IMR-90 (cell line): ENCODE data around the gene PID1. TPM values are rescaled to one million over a fixed set of nuclear protein-coding genes. Genes with fewer than 3 reads are reported as not detected.

Experiments used
- ATAC-seq: fragments of 200-7000 bp; cut with Tn5 transposase; 2 replicates; pipeline ENCODE4 v1.9.1; 2020; ENCODE audit warnings: low read depth, mild to moderate bottlenecking, moderate library complexity
- BruUV-seq: library from RNA; stranded (reverse); fragments of 400-500 nt; replicated peaks from 2 replicates; lab custom pipeline; 2021; lab: Mats Ljungman, UMichigan
- CTCF ChIA-PET: fragments of 300-600 bp; formaldehyde crosslinking; extraction: SDS; loops from one replicate; lab custom pipeline; 2021; ENCODE audit warnings: antibody characterized with exemption; lab: Yijun Ruan, JAX
- POLR2A ChIA-PET: fragments of 300-600 bp; sonication (Branson Sonifier 250); formaldehyde crosslinking; loops from one replicate; lab custom pipeline; 2022; ENCODE audit warnings: antibody characterized with exemption; ENCODE audit not compliant: unreplicated experiment; lab: Charles Lee
- DNase-seq: peaks from one replicate; pipeline ENCODE4 v3.0.0; 2013
- H2AFZ ChIP-seq: replicated peaks from 2 replicates; pipeline ENCODE3; 2013; ENCODE audit warnings: low read length, mild to moderate bottlenecking; ENCODE audit not compliant: poor library complexity
- H2AK5ac ChIP-seq: 2 replicates; pipeline ENCODE4 v1.6.1; 2013; ENCODE audit warnings: low read depth, low read length, inconsistent platforms
- H2AK9ac ChIP-seq: replicated peaks from 2 replicates; pipeline ENCODE3; 2013; ENCODE audit warnings: mild to moderate bottlenecking, low read depth, low read length, moderate library complexity; ENCODE audit not compliant: poor library complexity
- H2BK120ac ChIP-seq: 2 replicates; pipeline ENCODE4 v1.6.1; 2013; ENCODE audit warnings: low read depth, low read length, inconsistent platforms
- H2BK15ac ChIP-seq: 3 replicates; pipeline ENCODE4 v1.6.1; 2013; ENCODE audit warnings: low read depth, low read length, inconsistent platforms
- H2BK20ac ChIP-seq: 2 replicates; pipeline ENCODE4 v1.6.1; 2013; ENCODE audit warnings: low read depth, mild to moderate bottlenecking, inconsistent platforms, low read length, moderate library complexity
- H2BK5ac ChIP-seq: 2 replicates; pipeline ENCODE4 v1.6.1; 2013; ENCODE audit warnings: mild to moderate bottlenecking, low read depth, low read length, inconsistent platforms; ENCODE audit not compliant: poor library complexity, severe bottlenecking
- H3K14ac ChIP-seq: replicated peaks from 2 replicates; pipeline ENCODE4 v1.6.1; 2013; ENCODE audit warnings: low read depth, low read length, inconsistent platforms
- H3K18ac ChIP-seq: 2 replicates; pipeline ENCODE4 v1.6.1; 2013; ENCODE audit warnings: low read depth, low read length, control low read depth
- H3K23ac ChIP-seq: 2 replicates; pipeline ENCODE4 v1.6.1; 2013; ENCODE audit warnings: low read depth, low read length, inconsistent platforms
- H3K27ac ChIP-seq: 2 replicates; pipeline ENCODE4 v1.5.1; 2013; ENCODE audit warnings: mild to moderate bottlenecking, control low read depth, low read length; ENCODE audit not compliant: insufficient read depth
- H3K27me3 ChIP-seq: 2 replicates; pipeline ENCODE4 v1.6.1; 2013; ENCODE audit warnings: low read length; ENCODE audit not compliant: control insufficient read depth, insufficient read depth
- H3K36me3 ChIP-seq: 2 replicates; pipeline ENCODE4 v1.6.1; 2013; ENCODE audit warnings: low read length, mixed read lengths; ENCODE audit not compliant: control insufficient read depth, insufficient read depth
- H3K4ac ChIP-seq: 2 replicates; pipeline ENCODE4 v1.6.1; 2013; ENCODE audit warnings: low read depth, low read length, inconsistent platforms
- H3K4me1 ChIP-seq: 2 replicates; pipeline ENCODE4 v1.6.1; 2013; ENCODE audit warnings: low read length, mixed read lengths; ENCODE audit not compliant: control insufficient read depth, insufficient read depth
- H3K4me2 ChIP-seq: 2 replicates; pipeline ENCODE4 v1.6.1; 2013; ENCODE audit warnings: low read depth, mild to moderate bottlenecking, control low read depth, low read length, moderate library complexity
- H3K4me3 ChIP-seq: 2 replicates; pipeline ENCODE4 v1.5.1; 2013; ENCODE audit warnings: low read depth, mild to moderate bottlenecking, control low read depth, low read length, moderate library complexity; ENCODE audit not compliant: insufficient read depth
- H3K56ac ChIP-seq: 2 replicates; pipeline ENCODE4 v1.6.1; 2013; ENCODE audit warnings: low read length, inconsistent platforms; ENCODE audit not compliant: insufficient read depth; ENCODE audit errors: extremely low read depth
- H3K79me1 ChIP-seq, 2 experiments: 2 replicates each; pipeline ENCODE4 v1.6.1; 2013; ENCODE audit warnings: low read length in 2 of 2, inconsistent platforms in 1 of 2, low read depth in 1 of 2
- H3K9ac ChIP-seq: 2 replicates; pipeline ENCODE4 v1.6.1; 2013; ENCODE audit warnings: low read depth, low read length, control low read depth
- H3K9me1 ChIP-seq: 2 replicates; pipeline ENCODE4 v1.6.1; 2013; ENCODE audit warnings: low read length, inconsistent platforms; ENCODE audit not compliant: insufficient read depth
- H3K9me3 ChIP-seq: 2 replicates; pipeline ENCODE4 v1.6.1; 2013; ENCODE audit warnings: low read length; ENCODE audit not compliant: control insufficient read depth, insufficient read depth
- H4K20me1 ChIP-seq: 2 replicates; pipeline ENCODE4 v1.6.1; 2013; ENCODE audit warnings: low read length, inconsistent platforms; ENCODE audit not compliant: insufficient read depth
- H4K5ac ChIP-seq: 2 replicates; pipeline ENCODE4 v1.6.1; 2013; ENCODE audit warnings: mild to moderate bottlenecking, low read depth, low read length, control low read depth
- H4K8ac ChIP-seq, 2 experiments: 2 replicates each; pipeline ENCODE4 v1.6.1; 2013; ENCODE audit warnings: low read depth in 2 of 2, low read length in 2 of 2, control low read depth in 1 of 2, inconsistent platforms in 1 of 2
- H4K91ac ChIP-seq: 2 replicates; pipeline ENCODE4 v1.6.1; 2013; ENCODE audit warnings: low read depth, low read length, inconsistent platforms; ENCODE audit not compliant: insufficient read depth
- CHD1 ChIP-seq: IDR thresholded peaks from 2 replicates; pipeline ENCODE4 v1.6.1; 2012; ENCODE audit warnings: low read depth, low read length, improper control_type of control experiment
- FOS ChIP-seq: fragments of 150-350 bp; IDR thresholded peaks from 2 replicates; pipeline ENCODE4 v1.6.1; 2016; ENCODE audit warnings: low read depth, low read length
- MXI1 ChIP-seq: IDR thresholded peaks from 2 replicates; pipeline ENCODE4 v1.6.1; 2012; ENCODE audit warnings: low read depth, mild to moderate bottlenecking, low read length, moderate library complexity, borderline replicate concordance
- NFE2L2 ChIP-seq: fragments of 150-350 bp; IDR thresholded peaks from 2 replicates; pipeline ENCODE4 v1.6.1; 2016; ENCODE audit warnings: low read depth, mild to moderate bottlenecking, low read length
- RFX5 ChIP-seq: IDR thresholded peaks from 2 replicates; pipeline ENCODE4 v1.8.0; 2012; ENCODE audit warnings: low read depth, mild to moderate bottlenecking, low read length, moderate library complexity
- WGBS, 2 experiments: methylation state at CpG; one replicate each; pipeline versions ENCODE4 v1.1.5 to v1.1.7; 2013; ENCODE audit warnings: missing lambda C conversion rate in 2 of 2; ENCODE audit not compliant: insufficient read length in 1 of 2; ENCODE audit errors: extremely low coverage in 2 of 2; 5-methylcytosine and 5-hydroxymethylcytosine counted together
- dilution Hi-C: fragments of 300-500 bp; cut with HindIII; formaldehyde crosslinking; loops from one replicate; pipeline ENCODE4 v1.14.3; 2018; ENCODE audit warnings: low sequenced_read_pairs; ENCODE audit not compliant: unreplicated experiment
- in situ Hi-C: fragments of 300-500 bp; cut with MboI; formaldehyde crosslinking; loops from 3 replicates; pipeline ENCODE4 v1.14.3; 2019; ENCODE audit warnings: low sequenced_read_pairs, inconsistent platforms, mixed read lengths
- intact Hi-C: fragments of 100-400 bp; cut with micrococcal nuclease; formaldehyde crosslinking; loops from 2 replicates; pipeline ENCODE4 v1.10.0; 2022
- polyA plus RNA-seq, 3 experiments: library from polyadenylated mRNA; depleted of rRNA; stranded (reverse); fragments of >200 nt; gene quantifications; 2 replicates each; pipeline ENCODE4 v1.2.3, GENCODE V29; 2012; ENCODE audit warnings: low replicate concordance in 1 of 3
- total RNA-seq: library from RNA; depleted of rRNA; stranded (reverse); fragments of >200 nt; gene quantifications from 2 replicates; pipeline ENCODE4 v1.2.3, GENCODE V29; 2012
- TF ChIP-seq, protein P1 (sequence below): fragments of 150-350 bp; IDR thresholded peaks from 2 replicates; pipeline ENCODE4 v1.6.1; 2017; ENCODE audit warnings: mild to moderate bottlenecking, antibody characterized with exemption, low read length, low read depth
- TF ChIP-seq, protein P2 (sequence below): conservative IDR thresholded peaks from 2 replicates; pipeline ENCODE4 v1.5.1; 2012; ENCODE audit warnings: mild to moderate bottlenecking, low read depth, low read length, improper control_type of control experiment

Gene PID1
- total and polyA plus RNA-seq, 2 of the 4 experiments (the other 2 are of a cell fraction), result 0.90 to 1.9 TPM

DNA sequence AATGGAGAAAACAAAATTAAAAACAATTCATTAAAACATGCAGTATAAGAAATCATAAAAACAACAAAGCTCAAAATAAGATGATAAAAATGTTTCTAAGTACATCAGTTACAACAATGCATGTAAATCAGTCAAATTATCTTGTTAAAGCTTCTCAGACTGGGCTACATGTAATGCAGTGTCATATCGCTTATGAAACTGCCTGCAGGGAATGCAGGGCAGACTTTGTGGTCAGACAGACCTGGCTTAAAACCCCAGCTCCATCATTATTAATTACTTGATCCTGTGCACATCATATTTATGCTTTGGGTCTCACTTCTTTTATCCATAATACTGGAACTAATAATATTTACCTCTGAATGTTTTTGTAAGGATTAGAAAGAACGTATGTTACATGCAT is 74.6 kb downstream of the PID1 start:
- Histone ChIP-seq H2BK5ac (no peak overlapping the region), H4K8ac (no peak overlapping the region), H2AK9ac (no peak overlapping the region), H3K4me3 (no peak overlapping the region), H2AK5ac (no peak overlapping the region), H3K23ac (no peak overlapping the region), H3K4me2 (no peak overlapping the region), H3K27ac (no peak overlapping the region), H3K18ac (no peak overlapping the region), H3K79me1 (no peaks in the 10 kb centered on the region), H3K27me3 (no peaks in the 10 kb centered on the region), H2AFZ (no peak overlapping the region), H3K56ac (no peak overlapping the region), H2BK15ac (no peak overlapping the region), H3K4ac (no peak overlapping the region), H3K14ac (no peak overlapping the region), H3K36me3 (no peaks in the 10 kb centered on the region), H3K9me1 (no peaks in the 10 kb centered on the region), H3K4me1 (no peaks in the 10 kb centered on the region), H2BK20ac (no peak overlapping the region), H2BK120ac (no peak overlapping the region), H4K20me1 (no peaks in the 10 kb centered on the region), H3K9ac (no peak overlapping the region), H4K5ac (no peak overlapping the region), H3K9me3 (peaks cover 2% of the 10 kb centered on the region), H4K91ac (no peak overlapping the region)
- DNase-seq (no peak), ATAC-seq (no peak)
- in situ Hi-C loops, result no loop called here
- intact Hi-C loops, result no loop called here
- BruUV-seq, result no TSS peak
- TF ChIP-seq FOS (no peak), NFE2L2 (no peak), MXI1 (no peak), CHD1 (no peak), RFX5 (no peak)
- TF ChIP-seq, protein P1, sequence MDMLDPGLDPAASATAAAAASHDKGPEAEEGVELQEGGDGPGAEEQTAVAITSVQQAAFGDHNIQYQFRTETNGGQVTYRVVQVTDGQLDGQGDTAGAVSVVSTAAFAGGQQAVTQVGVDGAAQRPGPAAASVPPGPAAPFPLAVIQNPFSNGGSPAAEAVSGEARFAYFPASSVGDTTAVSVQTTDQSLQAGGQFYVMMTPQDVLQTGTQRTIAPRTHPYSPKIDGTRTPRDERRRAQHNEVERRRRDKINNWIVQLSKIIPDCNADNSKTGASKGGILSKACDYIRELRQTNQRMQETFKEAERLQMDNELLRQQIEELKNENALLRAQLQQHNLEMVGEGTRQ, result no peak
- TF ChIP-seq, protein P2, sequence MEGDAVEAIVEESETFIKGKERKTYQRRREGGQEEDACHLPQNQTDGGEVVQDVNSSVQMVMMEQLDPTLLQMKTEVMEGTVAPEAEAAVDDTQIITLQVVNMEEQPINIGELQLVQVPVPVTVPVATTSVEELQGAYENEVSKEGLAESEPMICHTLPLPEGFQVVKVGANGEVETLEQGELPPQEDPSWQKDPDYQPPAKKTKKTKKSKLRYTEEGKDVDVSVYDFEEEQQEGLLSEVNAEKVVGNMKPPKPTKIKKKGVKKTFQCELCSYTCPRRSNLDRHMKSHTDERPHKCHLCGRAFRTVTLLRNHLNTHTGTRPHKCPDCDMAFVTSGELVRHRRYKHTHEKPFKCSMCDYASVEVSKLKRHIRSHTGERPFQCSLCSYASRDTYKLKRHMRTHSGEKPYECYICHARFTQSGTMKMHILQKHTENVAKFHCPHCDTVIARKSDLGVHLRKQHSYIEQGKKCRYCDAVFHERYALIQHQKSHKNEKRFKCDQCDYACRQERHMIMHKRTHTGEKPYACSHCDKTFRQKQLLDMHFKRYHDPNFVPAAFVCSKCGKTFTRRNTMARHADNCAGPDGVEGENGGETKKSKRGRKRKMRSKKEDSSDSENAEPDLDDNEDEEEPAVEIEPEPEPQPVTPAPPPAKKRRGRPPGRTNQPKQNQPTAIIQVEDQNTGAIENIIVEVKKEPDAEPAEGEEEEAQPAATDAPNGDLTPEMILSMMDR, result no peak
- POLR2A ChIA-PET, result no interaction called here
- dilution Hi-C loops, result no loop called here
- CTCF ChIA-PET, result interaction anchor here (0.7 kb wide), 1 partner anchor 960 kb away, joined by 4 read pairs; no protein-coding TSS in a partner anchor
- no CpG with 5 or more reads among the region's 2 CpGs for WGBS, 2 experiments
